Chondrocyte (in vitro differentiated cells): ENCODE measurements around the gene MATR3. TPM values are rescaled to one million over a fixed set of nuclear protein-coding genes. Genes with fewer than 3 reads are reported as not detected.
A peak's percentile ranks its signal among the peaks of the same experiment; 100 is the strongest.
"Not testable (repeated sequence)": the region's sequence is repeated elsewhere in the genome, so short reads cannot be mapped to it uniquely, and the experiment has no call there.

Source experiments
- DNase-seq: peaks from one replicate; pipeline ENCODE4 v3.0.0; 2021; ENCODE audit warnings: mixed read lengths, low spot score
- H3K27ac Mint-ChIP-seq: one replicate; pipeline ENCODE4 v1.8.0; 2021; ENCODE audit warnings: mild to moderate bottlenecking, moderate library complexity, mixed read lengths; ENCODE audit not compliant: unreplicated experiment
- H3K27me3 Mint-ChIP-seq: 2 replicates; pipeline ENCODE4 v1.8.0; 2021; ENCODE audit warnings: low read depth, mixed read lengths
- H3K36me3 Mint-ChIP-seq: 2 replicates; pipeline ENCODE4 v1.8.0; 2021; ENCODE audit warnings: low read depth, mixed read lengths
- H3K4me1 Mint-ChIP-seq: 2 replicates; pipeline ENCODE4 v1.8.0; 2021; ENCODE audit warnings: low read depth, mild to moderate bottlenecking, mixed read lengths
- H3K4me3 Mint-ChIP-seq: one replicate; pipeline ENCODE4 v1.8.0; 2021; ENCODE audit warnings: mild to moderate bottlenecking, moderate library complexity, mixed read lengths; ENCODE audit not compliant: unreplicated experiment
- H3K9me3 Mint-ChIP-seq: 2 replicates; pipeline ENCODE4 v1.8.0; 2021; ENCODE audit warnings: low read depth, mixed read lengths
- CTCF ChIP-seq: fragments of 200-600 bp; sonication (generic); IDR thresholded peaks from 2 replicates; pipeline ENCODE4 v1.5.0; 2021; ENCODE audit warnings: antibody characterized with exemption, mild to moderate bottlenecking, moderate library complexity
- total RNA-seq: library from RNA; stranded (reverse); gene quantifications from 3 replicates; pipeline ENCODE4 v1.2.1, GENCODE V29; 2021

MATR3 gene
- total RNA-seq, 1 donor from 2014 or later: 150 TPM

DNA sequence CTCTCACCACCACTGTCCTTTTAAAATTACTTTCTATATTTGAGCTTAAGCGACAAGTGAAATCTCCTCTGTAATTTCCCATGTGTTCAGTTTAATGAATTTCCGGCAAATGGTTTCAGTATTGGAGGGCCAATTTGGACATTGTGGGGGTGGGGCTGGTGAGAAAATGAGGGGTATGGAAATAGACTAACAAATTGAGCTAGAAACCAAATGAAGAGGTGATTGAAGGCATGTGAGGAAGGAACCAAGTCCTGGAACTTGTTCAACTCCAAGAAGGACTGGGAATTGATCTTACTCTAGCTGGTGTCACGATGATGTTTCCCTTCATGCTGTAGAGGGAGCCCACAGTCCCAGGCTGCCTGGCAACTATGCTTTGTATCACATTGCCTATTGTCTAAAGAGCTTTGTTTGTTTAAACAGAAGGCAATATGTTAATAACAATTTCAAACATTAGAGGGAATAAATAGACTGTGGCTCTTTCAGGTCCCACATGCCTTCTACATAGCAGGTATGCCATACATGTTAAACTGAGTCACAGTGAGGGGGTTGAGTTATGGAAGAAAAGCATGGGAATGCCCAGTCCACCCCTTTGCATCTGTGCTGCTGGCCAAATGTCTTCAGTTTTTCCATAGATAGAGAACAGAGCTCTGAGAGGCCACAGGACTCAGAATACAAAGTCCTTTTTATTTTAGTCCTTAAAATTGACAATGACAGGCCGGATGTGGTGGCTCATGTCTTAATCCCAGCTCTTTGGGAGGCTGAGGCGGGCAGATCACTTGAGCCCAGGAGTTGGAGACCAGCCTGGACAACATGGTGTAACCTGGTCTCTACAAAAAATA is 25.0 kb upstream of the MATR3 start:
- H3K36me3 Mint-ChIP-seq: no peaks in the 10 kb centered on the region
- no peaks in the 10 kb centered on the region for H3K9me3 Mint-ChIP-seq
- no peaks in the 10 kb centered on the region for H3K27me3 Mint-ChIP-seq
- no peak overlapping the region for H3K4me3 Mint-ChIP-seq
- peaks cover 27% of the 10 kb centered on the region for H3K4me1 Mint-ChIP-seq
- H3K27ac Mint-ChIP-seq: no peak overlapping the region
- peak; percentile 25 for TF ChIP-seq CTCF
- no peak for DNase-seq

GRCh38 chr5:139270718-139271117 is 22.8 kb upstream of the MATR3 start:
- H3K4me1 Mint-ChIP-seq: peaks cover 43% of the 10 kb centered on the region
- H3K4me3 Mint-ChIP-seq, DNase-seq, H3K9me3 Mint-ChIP-seq, H3K27ac Mint-ChIP-seq, H3K27me3 Mint-ChIP-seq, H3K36me3 Mint-ChIP-seq: not testable (repeated sequence)

DNA sequence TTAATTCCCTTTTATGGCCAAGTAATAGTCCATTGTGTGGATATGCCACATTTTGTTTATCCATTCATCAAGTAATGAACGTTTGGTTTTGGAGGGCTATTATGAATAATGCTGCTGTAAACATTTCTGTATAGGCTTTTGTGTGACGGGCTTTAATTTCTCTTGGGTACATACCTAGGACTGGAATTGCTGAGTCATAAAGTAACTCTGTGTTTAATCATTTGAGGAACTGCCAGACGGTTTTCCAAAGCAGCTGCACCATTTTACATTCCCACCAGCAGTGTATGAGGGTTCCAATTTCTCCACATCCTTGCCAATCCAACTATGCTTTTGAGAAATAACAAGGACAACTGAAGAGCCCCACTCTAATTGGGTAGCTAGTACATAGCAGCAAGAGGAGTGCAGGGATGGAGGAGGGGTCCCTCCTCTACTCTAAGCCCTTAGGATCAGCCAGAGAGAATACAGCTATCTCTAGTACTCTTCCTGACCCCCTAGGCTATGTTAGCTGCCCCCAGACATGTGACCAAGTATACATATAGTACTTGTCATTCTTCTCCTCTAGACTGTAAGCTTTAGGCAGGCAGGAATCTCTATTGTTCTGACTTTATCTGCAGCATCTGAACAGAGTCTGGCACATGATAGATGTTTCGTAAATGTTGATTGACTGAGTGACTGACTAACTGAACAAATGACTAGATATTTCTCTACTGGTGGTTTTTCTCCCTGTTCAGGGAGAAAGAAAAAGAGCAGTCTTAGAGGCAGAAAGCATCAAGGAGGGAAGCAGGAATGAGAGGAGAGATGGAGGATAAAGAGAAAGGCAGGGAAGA is 22.1 kb upstream of the MATR3 start:
- Mint-ChIP-seq H3K9me3 (no peaks in the 10 kb centered on the region), H3K36me3 (no peaks in the 10 kb centered on the region), H3K4me3 (no peak overlapping the region), H3K27me3 (no peaks in the 10 kb centered on the region), H3K27ac (no peak overlapping the region), H3K4me1 (peaks cover 49% of the 10 kb centered on the region)
- DNase-seq: no peak
- TF ChIP-seq CTCF: no peak

- Mint-ChIP-seq H3K9me3 (no peaks in the 10 kb centered on the region), H3K27me3 (no peaks in the 10 kb centered on the region), H3K27ac (peak overlapping the region; percentile 81), H3K36me3 (no peaks in the 10 kb centered on the region), H3K4me1 (peaks cover 50% of the 10 kb centered on the region), H3K4me3 (peak overlapping the region; percentile 74)
- no peak for DNase-seq
- TF ChIP-seq CTCF: no peak
Measured at GRCh38 chr5:139272471-139273321, 20.8 kb upstream of the MATR3 start.

DNA sequence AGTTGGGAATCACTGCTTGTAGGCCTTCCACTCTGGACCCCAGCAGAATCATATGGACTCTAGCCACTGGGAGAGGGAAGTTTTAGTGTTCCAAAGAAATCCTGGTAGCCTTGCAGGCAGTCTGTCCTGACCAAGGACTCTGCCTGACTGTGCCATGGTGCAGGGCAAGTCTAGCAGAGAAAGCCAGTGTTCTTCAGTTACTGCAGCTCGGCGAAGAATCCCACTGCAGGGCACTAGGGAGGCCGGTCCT is 20.3 kb upstream of the MATR3 start:
- no peak for DNase-seq
- peak overlapping the region; percentile 81 for H3K27ac Mint-ChIP-seq
- H3K36me3 Mint-ChIP-seq: no peaks in the 10 kb centered on the region
- TF ChIP-seq CTCF: no peak
- H3K4me1 Mint-ChIP-seq: peaks cover 46% of the 10 kb centered on the region
- H3K9me3 Mint-ChIP-seq: no peaks in the 10 kb centered on the region
- no peaks in the 10 kb centered on the region for H3K27me3 Mint-ChIP-seq
- H3K4me3 Mint-ChIP-seq: peak overlapping the region; percentile 74
